ENCODE results near the gene NXNL1.

DNA sequence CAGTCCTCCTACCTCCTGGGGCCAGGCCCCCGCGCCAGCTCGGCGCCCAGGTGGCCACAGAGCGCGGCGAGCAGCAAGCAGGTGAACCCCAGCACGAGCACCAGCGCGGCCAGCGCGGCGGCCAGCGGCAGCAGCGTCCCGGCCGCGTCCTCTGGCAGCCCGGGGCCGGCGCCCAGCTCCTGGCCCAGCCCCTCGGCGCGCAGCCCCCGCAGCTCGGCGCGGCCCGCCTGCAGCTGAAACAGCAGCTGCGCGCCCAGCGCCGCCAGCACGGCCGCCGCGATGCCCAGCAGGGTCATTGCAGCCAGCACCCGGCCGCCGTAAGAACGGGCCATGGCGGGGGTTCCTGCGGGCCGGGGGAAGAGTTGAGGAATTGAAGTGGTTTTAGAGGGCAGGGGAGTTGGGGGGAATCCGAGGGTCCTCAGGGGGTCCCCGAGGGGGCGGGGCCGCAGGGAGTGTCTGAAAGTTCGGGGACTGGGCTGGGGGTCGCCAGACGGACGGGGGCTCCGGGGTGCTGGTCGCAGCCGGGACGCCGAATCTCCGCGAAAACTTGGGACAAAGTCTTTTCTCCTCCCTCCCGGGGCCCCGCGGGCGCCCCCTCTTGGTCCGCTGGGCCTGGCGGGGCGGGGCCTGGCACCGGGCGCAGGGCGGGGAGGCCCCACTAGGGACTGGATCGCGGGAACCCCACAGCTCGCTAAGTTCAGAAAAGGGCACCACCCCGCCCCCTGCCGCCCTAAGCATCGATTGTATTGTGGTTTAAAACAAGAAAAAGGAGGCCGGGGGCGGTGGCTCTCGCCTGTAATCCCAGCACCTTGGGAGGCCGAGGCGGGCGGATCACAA is 12.4 kb downstream of the NXNL1 start, which contains the start of gene TMEM221:
- TF ChIP-seq CTCF (tag by site-specific recombination; IDR thresholded peaks at IDR 0.05) (peak; percentile 82), ZNF777 (tag by site-specific recombination; IDR thresholded peaks at IDR 0.05; ENCODE audit: borderline replicate concordance) (no peak), RBAK (tag by site-specific recombination; IDR thresholded peaks at IDR 0.05) (no peak), ZBTB7A (tag by site-specific recombination; IDR thresholded peaks at IDR 0.05; ENCODE audit: low read depth) (0 out of 2 replicates have a peak, but pooled peaks have one; percentile 44), ZBTB49 (tag by site-specific recombination; IDR thresholded peaks at IDR 0.05; ENCODE audit: low read depth) (no peak), ZNF670 (tag by site-specific recombination; IDR thresholded peaks at IDR 0.05; ENCODE audit: low read depth) (no peak), ZNF266 (tag by site-specific recombination; IDR thresholded peaks at IDR 0.05; ENCODE audit: low read depth) (no peak), ZNF791 (tag by site-specific recombination; IDR thresholded peaks at IDR 0.05) (no peak)
- TF ChIP-seq, protein P1, sequence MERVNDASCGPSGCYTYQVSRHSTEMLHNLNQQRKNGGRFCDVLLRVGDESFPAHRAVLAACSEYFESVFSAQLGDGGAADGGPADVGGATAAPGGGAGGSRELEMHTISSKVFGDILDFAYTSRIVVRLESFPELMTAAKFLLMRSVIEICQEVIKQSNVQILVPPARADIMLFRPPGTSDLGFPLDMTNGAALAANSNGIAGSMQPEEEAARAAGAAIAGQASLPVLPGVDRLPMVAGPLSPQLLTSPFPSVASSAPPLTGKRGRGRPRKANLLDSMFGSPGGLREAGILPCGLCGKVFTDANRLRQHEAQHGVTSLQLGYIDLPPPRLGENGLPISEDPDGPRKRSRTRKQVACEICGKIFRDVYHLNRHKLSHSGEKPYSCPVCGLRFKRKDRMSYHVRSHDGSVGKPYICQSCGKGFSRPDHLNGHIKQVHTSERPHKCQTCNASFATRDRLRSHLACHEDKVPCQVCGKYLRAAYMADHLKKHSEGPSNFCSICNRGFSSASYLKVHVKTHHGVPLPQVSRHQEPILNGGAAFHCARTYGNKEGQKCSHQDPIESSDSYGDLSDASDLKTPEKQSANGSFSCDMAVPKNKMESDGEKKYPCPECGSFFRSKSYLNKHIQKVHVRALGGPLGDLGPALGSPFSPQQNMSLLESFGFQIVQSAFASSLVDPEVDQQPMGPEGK (tag by site-specific recombination; IDR thresholded peaks at IDR 0.05): peak; percentile 53

All from HEK293 (cell line).